HG02852 (cell line): Measurements from ENCODE around the gene FBXO36.

ENCODE experiments used
- ATAC-seq: cut with Tn5 transposase; IDR thresholded peaks from one replicate; pipeline ENCODE4 v1.9.1; 2021; ENCODE audit warnings: mild to moderate bottlenecking, moderate library complexity; ENCODE audit not compliant: unreplicated experiment

FBXO36 gene

GRCh38 chr2:230043025-230043424 lies 120.7 kb downstream of the FBXO36 start:
- no peak for ATAC-seq

GRCh38 chr2:230043461-230043860 lies 121.2 kb downstream of the FBXO36 start:
- no peak for ATAC-seq

- ATAC-seq = no peak
Observed at GRCh38 chr2:230046491-230046890, 124.2 kb downstream of the FBXO36 start.

- ATAC-seq = no peak
Observed at GRCh38 chr2:230048010-230048671, 125.8 kb downstream of the FBXO36 start.

- ATAC-seq = no peak
Observed at GRCh38 chr2:230050136-230050535, 127.8 kb downstream of the FBXO36 start.

- no peak for ATAC-seq
Observed at GRCh38 chr2:230052299-230052698, 130.0 kb downstream of the FBXO36 start.

GRCh38 chr2:230053753-230054478 lies 131.6 kb downstream of the FBXO36 start:
- ATAC-seq = no peak

- no peak for ATAC-seq
Observed at GRCh38 chr2:230060672-230061293, 138.5 kb downstream of the FBXO36 start.
